Erythroblast (primary cell): ENCODE measurements around the gene ZNF101.

ENCODE experiments used
- GATA1 ChIP-seq: IDR thresholded peaks from 2 replicates; pipeline ENCODE4 v1.6.1; 2011; ENCODE audit warnings: low read depth, mild to moderate bottlenecking, control low read depth, low read length, moderate library complexity
- POLR2A ChIP-seq: IDR thresholded peaks from 2 replicates; pipeline ENCODE4 v1.6.1; 2011; ENCODE audit warnings: mild to moderate bottlenecking, low read length

GRCh38 chr19:19655641-19656343, 12.8 kb upstream of the ZNF101 start:
- TF ChIP-seq POLR2A (no peak), GATA1 (no peak)
